HCT116 (cell line): ENCODE data around the gene ZNF423. TPM values are rescaled to one million over a fixed set of nuclear protein-coding genes. Genes with fewer than 3 reads are reported as not detected.

ENCODE experiments used
- ATAC-seq: fragments of 200-7000 bp; cut with Tn5 transposase; 2 replicates; pipeline ENCODE4 v1.9.1; 2020; ENCODE audit warnings: mild to moderate bottlenecking, moderate library complexity
- BruUV-seq: library from RNA; stranded (reverse); fragments of 400-500 nt; replicated peaks from 2 replicates; lab custom pipeline; 2021; lab: Mats Ljungman, UMichigan
- CTCF ChIA-PET: fragments of 300-600 bp; sonication (Branson Sonifier 250); formaldehyde crosslinking; loops from one replicate; lab custom pipeline; 2021; ENCODE audit warnings: antibody characterized with exemption; lab: Charles Lee
- POLR2A ChIA-PET: fragments of 300-600, 350-600 bp; sonication (Branson Sonifier 250); formaldehyde crosslinking; loops from one replicate; lab custom pipeline; 2021; ENCODE audit warnings: antibody characterized with exemption; lab: Charles Lee
- RAD21 ChIA-PET, 2 experiments: fragments of 300-600 bp; sonication (Branson Sonifier 250); formaldehyde crosslinking; loops; one replicate each; lab custom pipeline; 2023; ENCODE audit warnings: low total read pairs in 2 of 2; ENCODE audit not compliant: uncharacterized antibody in 2 of 2, unreplicated experiment in 2 of 2, low non-redundant PET in 1 of 2; lab: Charles Lee
- DNase-seq: peaks from one replicate; pipeline ENCODE4 v3.0.0-alpha.2; 2010; ENCODE audit warnings: low read depth, low spot score
- H2AFZ ChIP-seq: fragments of 200-600 bp; shearing (Covaris generic), sonication (generic); 2 replicates; pipeline ENCODE4 v1.6.1; 2017; ENCODE audit warnings: low read depth, mixed run types, mixed read lengths, antibody characterized with exemption, low read length; ENCODE audit not compliant: poor library complexity, severe bottlenecking
- H3K27ac ChIP-seq: 2 replicates; pipeline ENCODE4 v1.5.1; 2012; ENCODE audit warnings: low read depth, low read length
- H3K27me3 ChIP-seq: fragments of 200-600 bp; sonication (generic); 2 replicates; pipeline ENCODE4 v1.6.1; 2016; ENCODE audit warnings: mixed run types, low read length, mixed read lengths; ENCODE audit not compliant: insufficient read depth
- H3K36me3 ChIP-seq, 2 experiments: fragments of 200-500 bp in 1 of 2; fragments of 200-600 bp in 1 of 2; sonication (Bioruptor generic) in 1 of 2; sonication (generic) in 1 of 2; 2 replicates each; pipeline versions ENCODE4 v1.5.1 to v1.6.1; 2014 to 2016; ENCODE audit warnings: low read length in 2 of 2, inconsistent platforms in 1 of 2, mixed read lengths in 1 of 2, mixed run types in 1 of 2; ENCODE audit not compliant: insufficient read depth in 2 of 2, control insufficient read depth in 1 of 2
- H3K4me1 ChIP-seq, 2 experiments: fragments of 200-600 bp in 1 of 2; sonication (generic) in 1 of 2; 2 replicates each; pipeline versions ENCODE4 v1.5.1 to v1.6.1; 2012 to 2017; ENCODE audit warnings: low read length in 2 of 2, inconsistent platforms in 1 of 2, mild to moderate bottlenecking in 1 of 2, mixed read lengths in 1 of 2, mixed run types in 1 of 2, moderate library complexity in 1 of 2; ENCODE audit not compliant: insufficient read depth in 2 of 2, control insufficient read depth in 1 of 2
- H3K4me2 ChIP-seq: fragments of 200-600 bp; sonication (generic); 2 replicates; pipeline ENCODE4 v1.6.1; 2017; ENCODE audit warnings: mixed run types, low read length, mixed read lengths
- H3K4me3 ChIP-seq, 2 experiments: fragments of 200-600 bp in 1 of 2; sonication (generic) in 1 of 2; replicated peaks in 1 of 2; 2 replicates each; pipeline ENCODE4 v1.5.1; 2011 to 2016; ENCODE audit warnings: low read length in 2 of 2, control low read depth in 1 of 2, low read depth in 1 of 2, mild to moderate bottlenecking in 1 of 2, mixed read lengths in 1 of 2, mixed run types in 1 of 2
- H3K79me2 ChIP-seq: fragments of 200-600 bp; sonication (generic); 2 replicates; pipeline ENCODE4 v1.6.1; 2017; ENCODE audit warnings: mild to moderate bottlenecking, mixed run types, low read length, moderate library complexity, mixed read lengths; ENCODE audit not compliant: insufficient read depth
- H3K9ac ChIP-seq: fragments of 200-600 bp; sonication (generic); 2 replicates; pipeline ENCODE4 v1.6.1; 2016; ENCODE audit warnings: low read length, mixed read lengths
- H3K9me2 ChIP-seq: fragments of 200-600 bp; sonication (generic), shearing (Covaris generic); 2 replicates; pipeline ENCODE4 v1.6.1; 2017; ENCODE audit warnings: mixed run types, mild to moderate bottlenecking, moderate library complexity; ENCODE audit not compliant: insufficient read depth
- H3K9me3 ChIP-seq, 2 experiments: fragments of 200-500 bp in 1 of 2; fragments of 200-600 bp in 1 of 2; sonication (Bioruptor generic) in 1 of 2; sonication (generic) in 1 of 2; 2 replicates each; pipeline ENCODE4 v1.6.1; 2014 to 2017; ENCODE audit warnings: low read length in 2 of 2, mixed read lengths in 2 of 2, inconsistent platforms in 1 of 2, low read depth in 1 of 2, mild to moderate bottlenecking in 1 of 2, mixed run types in 1 of 2, moderate library complexity in 1 of 2; ENCODE audit not compliant: control insufficient read depth in 1 of 2, insufficient read depth in 1 of 2
- H4K20me1 ChIP-seq: fragments of 200-600 bp; sonication (generic), shearing (Covaris generic); 2 replicates; pipeline ENCODE4 v1.6.1; 2017; ENCODE audit warnings: mixed run types, mild to moderate bottlenecking, moderate library complexity; ENCODE audit not compliant: insufficient read depth
- ATF3 ChIP-seq: IDR thresholded peaks from 2 replicates; pipeline ENCODE4 v1.6.1; 2012
- CEBPB ChIP-seq: IDR thresholded peaks from 2 replicates; pipeline ENCODE4 v1.6.1; 2012; ENCODE audit warnings: low read depth
- CTCF ChIP-seq, 3 experiments: fragments of 200-600 bp in 1 of 3; sonication (generic) in 1 of 3; IDR thresholded peaks in 2 of 3; conservative IDR thresholded peaks in 1 of 3; 2 replicates each; pipeline ENCODE4 v1.5.1; 2012 to 2017; ENCODE audit warnings: low read depth in 2 of 3, low read length in 2 of 3, antibody characterized with exemption in 1 of 3, borderline replicate concordance in 1 of 3, control low read depth in 1 of 3, mild to moderate bottlenecking in 1 of 3, mixed read lengths in 1 of 3, mixed run types in 1 of 3, moderate library complexity in 1 of 3; ENCODE audit not compliant: insufficient read depth in 1 of 3
- EGR1 ChIP-seq: IDR thresholded peaks from 2 replicates; pipeline ENCODE4 v1.6.1; 2012; ENCODE audit warnings: low read depth
- ELF1 ChIP-seq: IDR thresholded peaks from 2 replicates; pipeline ENCODE4 v1.6.1; 2012; ENCODE audit warnings: low read depth, borderline replicate concordance
- EZH2 ChIP-seq: fragments of 200-600 bp; sonication (generic); IDR thresholded peaks from 2 replicates; pipeline ENCODE4 v1.6.1; 2017; ENCODE audit warnings: antibody characterized with exemption, mixed run types
- EZH2phosphoT487 ChIP-seq: fragments of 200-600 bp; IDR thresholded peaks from 2 replicates; pipeline ENCODE4 v1.6.1; 2018; ENCODE audit warnings: antibody characterized with exemption, borderline replicate concordance
- MAX ChIP-seq: IDR thresholded peaks from 2 replicates; pipeline ENCODE4 v1.6.1; 2012
- POLR2A ChIP-seq: IDR thresholded peaks from 2 replicates; pipeline ENCODE4 v1.7.0; 2011; ENCODE audit warnings: borderline replicate concordance; ENCODE audit not compliant: insufficient read depth, insufficient read length; ENCODE audit errors: extremely low read depth
- POLR2AphosphoS5 ChIP-seq: IDR thresholded peaks from 2 replicates; pipeline ENCODE4 v1.6.1; 2011; ENCODE audit warnings: mild to moderate bottlenecking, low read depth, low read length, moderate library complexity
- REST ChIP-seq: IDR thresholded peaks from 2 replicates; pipeline ENCODE4 v1.6.1; 2012; ENCODE audit warnings: low read depth
- SP1 ChIP-seq: IDR thresholded peaks from 2 replicates; pipeline ENCODE4 v1.6.1; 2012; ENCODE audit warnings: low read depth
- SRF ChIP-seq: IDR thresholded peaks from 2 replicates; pipeline ENCODE4 v1.6.1; 2012; ENCODE audit warnings: low read depth
- ZBTB33 ChIP-seq: IDR thresholded peaks from 2 replicates; pipeline ENCODE4 v1.6.1; 2011; ENCODE audit warnings: mild to moderate bottlenecking, low read length, moderate library complexity; ENCODE audit not compliant: insufficient replicate concordance; ENCODE audit errors: extremely low read depth
- ZFX ChIP-seq: fragments of 450-650 bp; IDR thresholded peaks from 2 replicates; pipeline ENCODE4 v1.6.1; 2017
- intact Hi-C: fragments of 100-400 bp; cut with micrococcal nuclease; formaldehyde crosslinking; loops from 2 replicates; pipeline ENCODE4 v1.10.0; 2022
- total RNA-seq: library from RNA; stranded (reverse); gene quantifications from one replicate; pipeline ENCODE4 v1.2.1, GENCODE V29; 2021; ENCODE audit not compliant: unreplicated experiment

ZNF423 gene
- total RNA-seq, 1 experiment from 2014 or later, result 0.22 TPM

GRCh38 chr16:49725651-49726050 lies 130.3 kb downstream of the ZNF423 start:
- H2AFZ ChIP-seq, result no peak overlapping the region
- no peak overlapping the region for H3K27ac ChIP-seq
- no peaks in the 10 kb centered on the region for H3K79me2 ChIP-seq
- intact Hi-C loops, result no loop called here
- H3K9ac ChIP-seq, result no peak overlapping the region
- no TSS peak for BruUV-seq
- ATAC-seq (no peak), DNase-seq (no peak)
- H3K36me3 ChIP-seq, result no peaks in the 10 kb centered on the region
- H3K4me1 ChIP-seq, result no peaks in the 10 kb centered on the region
- ChIA-PET CTCF (no interaction called here), RAD21 (no interaction called here), POLR2A (no interaction called here)
- no peak for TF ChIP-seq ZFX
- no peak for TF ChIP-seq ZBTB33
- no peak for TF ChIP-seq MAX
- TF ChIP-seq EZH2phosphoT487, result no peak
- no peak for TF ChIP-seq EZH2
- no peak for TF ChIP-seq POLR2AphosphoS5
- no peak for TF ChIP-seq ELF1
- TF ChIP-seq ATF3, result no peak
- TF ChIP-seq CEBPB, result no peak
- TF ChIP-seq SP1, result no peak
- no peak for TF ChIP-seq REST
- TF ChIP-seq CTCF (IDR thresholded peaks at IDR 0.05 in 2 of 3, conservative IDR thresholded peaks at IDR 0.05 in 1 of 3; ENCODE audit: borderline replicate concordance in 1 of 3, insufficient read depth in 1 of 3, low read depth in 2 of 3, low read length in 2 of 3), result no peak
- no peak for TF ChIP-seq SRF
- no peak for TF ChIP-seq POLR2A
- no peak for TF ChIP-seq EGR1
- no peak overlapping the region for H3K4me3 ChIP-seq
- H3K9me2 ChIP-seq, result no peaks in the 10 kb centered on the region
- H4K20me1 ChIP-seq, result no peaks in the 10 kb centered on the region
- peaks cover 0 to 6% of the 10 kb centered on the region in 2 experiments; a peak in 1 of 4 replicates for H3K9me3 ChIP-seq
- H3K27me3 ChIP-seq, result no peaks in the 10 kb centered on the region
- no peak overlapping the region for H3K4me2 ChIP-seq
